OCI-LY7 (cell line): ENCODE results near the gene TAS2R8.

Source experiments
- EZH2phosphoT487 ChIP-seq: fragments of 200-600 bp; sonication (generic); IDR thresholded peaks from 2 replicates; pipeline ENCODE4 v1.6.1; 2018; ENCODE audit warnings: low read depth, borderline replicate concordance, mild to moderate bottlenecking, mixed run types, antibody characterized with exemption, low read length, moderate library complexity, mixed read lengths
- TF ChIP-seq, protein P1 (sequence below): fragments of 200-600 bp; sonication (generic); conservative IDR thresholded peaks from 2 replicates; pipeline ENCODE4 v1.5.1; 2014; ENCODE audit warnings: mild to moderate bottlenecking, antibody characterized with exemption, low read length, moderate library complexity, mixed read lengths

DNA sequence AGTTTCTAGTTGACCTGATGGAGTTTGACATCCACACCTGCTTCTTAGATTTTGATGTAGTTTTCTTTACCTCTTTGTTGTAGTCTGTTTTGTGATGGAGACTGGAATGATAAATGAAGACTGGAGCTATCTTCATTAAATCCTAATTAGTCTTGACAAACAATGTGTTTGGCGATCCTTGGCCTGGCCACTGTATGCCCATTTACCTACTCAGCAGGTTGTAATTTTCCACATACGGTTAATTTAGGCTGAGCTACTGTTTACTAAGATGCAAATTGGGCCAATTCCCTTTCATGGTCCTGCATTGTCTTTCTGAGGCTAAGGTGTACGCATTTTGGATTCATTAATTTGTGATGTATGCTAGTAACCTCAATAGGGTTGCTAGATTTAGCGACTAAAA lies 4.5 kb downstream of the TAS2R8 start, which contains the start of gene TAS2R7:
- TF ChIP-seq, protein P1, sequence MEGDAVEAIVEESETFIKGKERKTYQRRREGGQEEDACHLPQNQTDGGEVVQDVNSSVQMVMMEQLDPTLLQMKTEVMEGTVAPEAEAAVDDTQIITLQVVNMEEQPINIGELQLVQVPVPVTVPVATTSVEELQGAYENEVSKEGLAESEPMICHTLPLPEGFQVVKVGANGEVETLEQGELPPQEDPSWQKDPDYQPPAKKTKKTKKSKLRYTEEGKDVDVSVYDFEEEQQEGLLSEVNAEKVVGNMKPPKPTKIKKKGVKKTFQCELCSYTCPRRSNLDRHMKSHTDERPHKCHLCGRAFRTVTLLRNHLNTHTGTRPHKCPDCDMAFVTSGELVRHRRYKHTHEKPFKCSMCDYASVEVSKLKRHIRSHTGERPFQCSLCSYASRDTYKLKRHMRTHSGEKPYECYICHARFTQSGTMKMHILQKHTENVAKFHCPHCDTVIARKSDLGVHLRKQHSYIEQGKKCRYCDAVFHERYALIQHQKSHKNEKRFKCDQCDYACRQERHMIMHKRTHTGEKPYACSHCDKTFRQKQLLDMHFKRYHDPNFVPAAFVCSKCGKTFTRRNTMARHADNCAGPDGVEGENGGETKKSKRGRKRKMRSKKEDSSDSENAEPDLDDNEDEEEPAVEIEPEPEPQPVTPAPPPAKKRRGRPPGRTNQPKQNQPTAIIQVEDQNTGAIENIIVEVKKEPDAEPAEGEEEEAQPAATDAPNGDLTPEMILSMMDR = no peak
- no peak for TF ChIP-seq EZH2phosphoT487
